ENCODE results near the gene THEM4.
A peak's percentile ranks its signal among the peaks of the same experiment; 100 is the strongest.
"Not testable (repeated sequence)": the region's sequence is repeated elsewhere in the genome, so short reads cannot be mapped to it uniquely, and the experiment has no call there.

The THEM4 gene

DNA sequence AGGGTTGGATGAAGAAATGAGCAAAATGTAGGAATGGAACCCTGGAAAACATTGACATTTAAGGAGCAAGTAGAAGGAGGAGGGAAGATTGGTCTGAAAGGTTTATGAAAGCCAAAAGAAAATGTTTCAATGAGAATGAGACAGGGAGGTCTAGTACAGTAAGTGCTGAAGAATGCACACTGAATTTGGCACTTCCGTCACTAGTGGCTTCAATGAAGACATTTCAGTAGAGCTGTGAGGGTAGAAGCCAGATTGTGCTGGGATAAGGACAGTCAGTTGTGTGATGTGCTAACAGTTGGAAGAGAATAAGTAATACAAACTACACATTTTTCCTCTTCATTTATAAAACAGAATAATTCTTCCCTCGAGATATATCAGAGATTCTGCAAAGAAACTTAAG, 17.1 kb downstream of the THEM4 start:
- DNase-seq = no peak

DNA sequence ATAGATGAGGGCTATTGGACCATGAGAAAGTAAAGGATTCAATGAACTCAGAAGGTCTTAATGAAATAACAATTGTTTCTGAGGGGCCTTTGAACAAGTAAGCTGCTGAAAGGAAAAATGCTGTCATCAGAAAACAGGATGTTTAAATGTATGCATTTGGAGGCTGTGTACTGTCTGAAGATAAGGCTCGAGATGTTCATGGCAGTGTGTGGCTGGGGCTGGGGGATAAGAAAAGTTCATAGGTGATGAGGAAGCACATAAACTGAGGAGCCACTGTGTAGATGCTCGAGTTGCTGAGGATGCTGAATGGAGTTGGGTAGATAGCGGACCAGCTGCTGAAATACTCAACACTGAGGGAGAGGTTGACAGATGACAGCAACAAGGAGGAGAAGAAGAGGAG, 17.8 kb downstream of the THEM4 start:
- DNase-seq = peak; percentile 26

DNA sequence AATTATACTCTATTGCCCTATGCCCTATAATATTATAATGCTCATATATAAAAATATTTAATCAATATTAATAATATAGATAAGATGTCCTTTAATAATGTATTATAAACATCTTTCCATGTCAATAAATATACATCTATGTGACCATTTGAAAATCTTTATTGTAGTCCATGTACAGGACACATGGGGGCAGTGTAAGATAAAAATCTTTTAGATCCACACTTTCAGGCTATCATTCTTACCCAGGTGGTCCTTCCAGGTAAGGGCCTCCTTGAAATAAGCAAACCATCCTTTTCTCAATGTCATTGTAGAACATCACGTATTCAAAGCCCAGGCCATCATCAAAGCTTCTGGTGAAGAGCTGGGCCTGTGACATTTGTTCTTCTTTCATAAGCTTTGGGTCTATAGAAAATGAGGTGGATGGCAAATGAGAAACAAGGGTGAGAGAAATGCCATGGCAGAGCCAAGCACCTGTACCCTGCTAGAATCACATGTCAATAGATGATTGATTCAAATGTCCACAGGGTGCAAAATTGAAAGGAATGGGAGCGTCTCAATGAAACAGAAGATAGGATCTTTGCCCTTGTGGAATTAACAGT, 20.2 kb downstream of the THEM4 start:
- DNase-seq = no peak

DNA sequence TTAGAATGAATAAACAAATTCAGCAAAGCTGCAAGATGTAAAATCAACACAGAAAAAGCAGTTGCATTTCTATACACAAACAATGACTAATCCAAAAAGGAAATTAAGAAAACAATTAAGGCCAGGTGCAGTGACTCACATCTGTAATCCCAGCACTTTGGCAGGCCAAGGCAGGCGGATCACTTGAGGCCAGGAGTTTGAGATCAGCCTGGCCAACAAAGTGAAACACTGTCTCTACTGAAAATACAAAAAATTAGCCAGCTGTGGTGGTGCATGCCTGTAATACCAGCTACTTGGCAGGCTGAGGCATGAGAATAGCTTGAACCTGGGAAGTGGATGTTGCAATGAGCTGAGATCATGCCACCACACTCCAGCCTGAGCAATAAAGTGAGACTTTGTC, 22.3 kb downstream of the THEM4 start:
- no peak for DNase-seq

DNA sequence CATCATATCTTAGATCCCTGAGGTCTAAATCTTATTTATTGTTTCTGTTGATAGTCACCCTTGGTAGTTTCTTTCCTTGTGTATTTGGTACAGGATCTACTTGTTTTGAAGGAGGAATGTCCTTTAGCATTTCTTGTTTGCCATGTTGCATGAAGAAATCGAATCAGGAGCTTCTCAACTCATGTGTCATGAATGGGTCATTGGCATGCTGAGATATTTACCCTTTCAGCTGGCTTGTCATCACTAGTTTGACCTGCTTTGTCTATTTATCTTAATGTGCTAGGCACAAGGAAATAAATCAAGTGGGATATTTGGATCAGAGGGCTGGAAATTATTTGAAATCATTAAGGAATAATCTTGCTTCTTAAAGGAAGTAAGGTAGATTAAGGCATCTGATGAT, 23.8 kb downstream of the THEM4 start:
- DNase-seq = no peak

DNA sequence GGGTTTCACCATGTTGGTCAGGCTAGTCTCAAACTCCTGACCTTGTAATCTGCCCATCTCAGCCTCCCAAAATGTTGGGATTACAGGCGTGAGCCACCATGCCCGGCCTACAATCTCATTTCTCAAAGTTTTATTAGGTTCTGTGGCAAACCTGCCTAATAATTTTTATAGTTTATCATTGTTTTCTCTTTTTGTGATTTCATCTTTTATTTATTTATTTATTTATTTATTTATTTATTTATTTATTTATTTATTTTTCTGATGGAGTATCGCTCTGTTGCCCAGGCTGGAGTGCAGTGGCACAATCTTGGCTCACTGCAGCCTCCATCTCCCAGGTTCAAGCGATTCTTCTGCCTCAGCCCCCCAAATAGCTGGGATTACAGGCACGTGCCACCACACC, 24.4 kb downstream of the THEM4 start:
- DNase-seq = not testable (repeated sequence)

DNA sequence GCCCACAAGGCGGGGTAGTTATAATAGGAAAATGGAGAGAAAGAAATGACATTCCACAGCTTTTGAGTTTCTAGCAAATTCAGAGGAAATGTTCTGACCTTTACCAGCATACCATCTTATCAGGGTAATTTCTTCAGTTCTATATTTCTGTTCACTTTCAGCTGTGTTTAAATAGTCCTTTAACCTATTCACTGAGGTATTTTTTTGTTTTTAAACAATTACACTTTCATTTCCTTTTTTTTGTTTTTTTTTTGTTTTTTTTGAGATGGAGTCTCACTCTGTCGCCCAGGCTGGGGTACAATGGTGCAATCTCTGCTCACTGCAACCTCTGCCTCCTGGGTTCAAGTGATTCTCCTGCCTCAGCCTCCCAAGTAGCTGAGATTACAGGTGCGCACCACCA, 24.9 kb downstream of the THEM4 start:
- not testable (repeated sequence) for DNase-seq

DNA sequence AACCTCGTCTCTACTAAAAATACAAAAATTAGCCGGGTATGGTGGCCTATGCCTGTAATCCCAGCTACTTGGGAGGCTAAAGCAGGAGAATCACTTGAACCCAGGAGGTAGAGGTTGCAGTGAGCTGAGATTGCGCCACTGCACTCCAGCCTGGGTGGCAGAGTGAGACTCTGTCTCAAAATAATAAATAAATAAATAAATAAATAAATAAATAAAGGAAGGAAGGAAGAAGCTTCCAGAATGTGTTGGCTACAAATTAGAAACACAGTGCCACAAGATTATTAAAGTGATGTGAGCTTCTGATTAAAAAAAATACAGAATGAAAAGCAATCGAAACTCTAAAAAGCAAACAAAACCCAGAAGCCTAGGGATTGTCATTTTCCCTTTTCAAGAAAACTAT, 25.4 kb downstream of the THEM4 start:
- not testable (repeated sequence) for DNase-seq

DNA sequence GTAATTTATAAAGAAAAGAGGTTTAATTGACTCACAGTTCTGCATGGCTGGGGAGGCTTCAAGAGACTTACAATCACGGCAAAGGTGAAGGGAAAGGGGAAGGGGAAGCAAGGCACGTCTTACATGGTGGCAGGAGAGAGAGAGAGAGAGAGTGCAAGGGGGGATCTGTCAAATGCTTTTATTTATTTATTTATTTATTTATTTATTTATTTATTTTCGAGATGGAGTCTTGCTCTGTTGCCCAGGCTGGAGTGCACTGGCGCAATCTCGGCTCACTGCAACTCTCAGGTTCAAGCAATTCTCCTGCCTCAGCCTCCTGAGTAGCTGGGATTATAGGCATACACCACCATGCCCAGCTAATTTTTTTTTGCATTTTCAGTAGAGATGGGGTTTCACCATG, 26.4 kb downstream of the THEM4 start:
- not testable (repeated sequence) for DNase-seq

DNA sequence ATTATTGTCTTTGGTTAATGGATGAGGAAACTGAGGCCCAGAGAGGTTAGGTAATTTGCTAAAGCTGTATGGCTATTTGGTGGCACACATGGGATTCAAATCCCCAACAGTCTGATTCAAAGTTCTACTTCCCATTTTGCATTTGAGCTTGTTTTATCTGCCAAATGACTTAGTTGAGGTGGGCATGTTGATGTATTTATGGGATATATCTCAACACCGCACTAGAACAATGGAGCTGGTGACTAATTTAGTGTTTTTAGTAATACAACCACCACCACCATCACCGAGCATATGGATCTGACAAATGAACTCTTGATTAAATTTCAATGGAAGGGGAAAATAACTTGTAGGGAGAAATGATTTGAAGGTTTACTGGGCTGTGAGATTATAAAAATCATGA, 26.8 kb downstream of the THEM4 start:
- DNase-seq = no peak

DNA sequence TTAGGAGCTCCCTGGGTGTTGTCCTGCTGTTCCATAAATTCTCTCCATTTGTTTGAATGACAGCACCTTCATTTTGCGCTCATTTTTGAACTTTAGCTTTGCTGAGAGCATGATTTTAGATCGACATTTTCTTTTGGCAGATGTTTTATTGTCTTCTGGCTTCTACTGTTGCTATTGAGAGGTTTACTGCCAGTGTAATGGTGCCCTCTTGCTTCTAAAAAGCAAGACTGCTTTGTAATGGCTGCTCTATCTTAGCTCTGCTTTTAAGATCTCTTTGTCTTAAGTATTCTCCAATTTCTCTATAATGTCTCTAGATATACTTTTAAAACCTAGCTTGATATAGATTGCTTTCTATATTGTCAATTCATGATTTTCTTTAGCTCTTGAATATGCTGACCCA, 27.8 kb downstream of the THEM4 start:
- DNase-seq = no peak

DNA sequence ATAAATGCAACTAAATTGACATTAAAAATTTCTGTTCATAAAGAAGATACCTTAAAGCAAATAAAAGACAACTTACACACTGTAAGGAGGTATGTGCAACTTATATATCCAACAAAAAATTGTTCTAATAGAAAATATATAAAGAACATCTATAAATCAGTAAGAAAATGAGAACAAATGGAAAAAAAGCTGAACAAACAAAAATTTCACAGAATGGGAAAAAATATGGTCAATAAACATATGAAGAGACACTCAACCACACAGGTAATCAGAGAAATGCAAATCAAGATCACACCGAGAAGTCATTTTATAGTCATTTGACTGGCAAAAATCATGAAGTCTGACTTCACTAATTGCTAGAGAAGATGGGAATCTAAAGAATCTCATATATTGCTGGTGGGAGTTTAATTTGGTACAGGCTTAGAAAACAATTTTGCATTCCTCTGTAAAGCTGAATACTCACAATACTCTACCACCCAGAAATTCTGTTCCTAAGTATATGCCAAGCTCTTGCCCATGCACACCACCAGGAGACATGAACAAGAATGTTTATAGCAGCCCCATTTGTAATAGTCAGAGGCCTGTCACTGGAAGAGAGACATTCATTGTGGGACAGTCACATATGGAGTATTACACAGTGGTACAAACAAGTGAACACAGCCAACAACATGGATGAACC, 33.8 kb downstream of the THEM4 start:
- no peak for DNase-seq

DNA sequence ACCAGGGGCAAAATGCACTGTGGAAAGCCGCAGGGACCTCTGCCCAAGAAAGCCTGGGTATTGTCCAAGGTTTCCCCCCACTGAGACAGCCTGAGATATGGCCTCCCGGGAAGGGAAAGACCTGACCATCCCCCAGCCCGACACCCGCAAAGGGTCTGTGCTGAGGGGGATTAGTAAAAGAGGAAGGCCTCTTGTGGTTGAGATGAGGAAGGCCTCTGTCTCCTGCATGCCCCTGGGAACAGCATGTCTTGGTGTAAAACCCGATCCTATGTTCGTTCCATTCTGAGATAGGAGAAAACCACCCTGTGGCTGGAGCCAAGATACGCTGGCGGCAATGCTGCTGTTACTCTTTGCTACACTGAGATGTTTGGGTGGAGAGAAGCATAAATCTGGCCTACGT, 36.5 kb downstream of the THEM4 start:
- not testable (repeated sequence) for DNase-seq

DNA sequence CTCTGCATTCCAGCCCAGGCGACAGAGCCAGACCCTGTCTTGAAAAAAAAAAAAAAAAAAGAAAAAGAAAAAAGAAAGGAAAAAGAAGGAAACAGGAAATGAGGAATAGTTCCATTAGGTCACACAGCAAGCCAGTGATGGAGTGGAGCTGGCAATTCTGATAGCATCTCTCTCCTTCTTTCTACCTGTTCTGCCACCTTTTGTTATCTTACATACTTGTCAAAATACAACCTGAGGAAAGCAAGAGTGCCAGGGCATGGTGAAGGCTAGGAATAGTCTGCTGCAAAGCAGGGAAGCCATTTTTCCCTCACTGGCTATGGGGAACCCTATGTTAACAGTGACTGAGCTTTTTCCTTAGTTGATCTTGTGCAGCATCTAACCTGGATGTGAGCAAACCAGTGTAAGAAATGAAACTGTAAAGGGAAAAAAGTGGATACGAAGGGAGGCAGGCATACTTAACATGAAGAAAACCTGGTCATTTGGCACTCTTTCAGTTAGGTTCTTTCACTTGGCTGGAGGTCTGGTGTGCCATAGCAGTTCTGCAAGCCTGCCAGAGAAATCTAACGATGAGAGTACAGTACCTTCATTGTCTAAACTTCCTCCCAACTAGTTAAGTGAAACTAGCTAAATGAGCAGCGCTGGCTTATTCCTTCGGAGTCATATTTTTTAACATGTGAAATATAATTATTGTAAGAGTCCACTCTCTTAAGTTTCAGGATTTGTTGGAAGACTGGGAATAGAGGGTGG, 37.9 kb downstream of the THEM4 start:
- DNase-seq = no peak

DNA sequence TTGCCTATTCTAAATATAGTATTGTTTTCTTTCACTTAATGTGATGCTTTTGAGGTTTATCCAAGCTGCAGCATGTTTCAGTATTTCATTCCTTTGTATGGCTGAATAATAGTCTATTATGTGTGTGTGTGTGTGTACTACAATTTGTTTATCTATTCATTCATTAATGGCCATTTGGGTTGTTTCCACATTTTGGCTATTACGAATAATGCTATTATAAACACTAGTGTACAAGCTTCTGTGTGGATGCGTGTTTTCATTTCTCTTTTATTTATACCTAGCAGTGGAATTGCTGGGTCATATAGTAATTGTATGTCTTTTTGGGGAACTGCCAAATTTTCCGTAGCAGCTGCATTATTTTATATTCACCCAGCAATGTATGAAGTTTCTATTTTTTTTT, 40.8 kb downstream of the THEM4 start:
- DNase-seq = no peak

DNA sequence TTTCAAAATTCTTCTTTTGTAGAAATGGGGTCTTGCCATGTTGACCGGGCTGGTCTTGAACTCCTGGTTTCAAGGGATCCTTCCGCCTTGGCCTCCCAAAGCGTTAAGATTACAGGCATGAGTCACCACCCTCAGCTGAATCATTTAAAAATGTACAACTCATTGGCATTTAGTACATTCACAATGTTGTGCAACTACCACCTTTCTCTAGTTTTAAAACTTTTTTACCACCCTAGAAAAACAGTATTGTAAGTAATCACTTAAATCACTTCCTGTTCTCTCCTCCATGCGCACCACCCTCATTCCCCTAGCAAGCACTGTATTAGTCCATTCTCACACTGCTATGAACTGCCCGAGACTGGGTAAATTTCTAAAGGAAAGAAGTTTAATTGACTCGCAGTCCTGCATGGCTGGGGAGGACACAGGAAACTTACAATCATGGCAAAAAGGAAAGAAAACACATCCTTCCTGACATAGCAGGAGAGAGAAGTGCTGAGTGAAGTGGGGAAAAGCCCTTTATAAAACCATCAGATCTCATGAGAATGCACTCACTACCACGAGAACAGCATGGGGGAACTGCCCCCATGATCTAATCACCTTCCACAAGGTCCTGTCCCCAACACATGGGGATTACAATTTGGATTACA, 41.4 kb downstream of the THEM4 start:
- DNase-seq = no peak

DNA sequence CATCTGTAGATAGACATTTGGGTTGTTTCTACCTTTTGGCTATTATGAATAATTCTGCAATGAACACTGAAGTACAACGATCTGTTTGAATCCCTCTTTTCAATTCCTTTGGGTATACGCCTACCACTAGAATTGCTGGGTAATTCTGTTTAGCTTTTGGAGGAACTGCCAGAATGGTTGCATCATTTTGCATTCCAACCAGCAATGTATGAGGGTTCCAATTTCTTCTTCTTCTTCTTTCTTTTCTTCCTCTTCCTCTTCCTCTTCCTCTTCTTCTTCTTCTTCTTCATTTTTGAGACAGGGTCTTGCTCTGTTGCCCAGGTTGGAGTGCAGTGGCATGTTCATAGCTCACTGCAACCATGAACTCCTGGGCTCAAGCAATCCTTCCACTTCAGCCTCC, 42.0 kb downstream of the THEM4 start:
- DNase-seq = no peak

DNA sequence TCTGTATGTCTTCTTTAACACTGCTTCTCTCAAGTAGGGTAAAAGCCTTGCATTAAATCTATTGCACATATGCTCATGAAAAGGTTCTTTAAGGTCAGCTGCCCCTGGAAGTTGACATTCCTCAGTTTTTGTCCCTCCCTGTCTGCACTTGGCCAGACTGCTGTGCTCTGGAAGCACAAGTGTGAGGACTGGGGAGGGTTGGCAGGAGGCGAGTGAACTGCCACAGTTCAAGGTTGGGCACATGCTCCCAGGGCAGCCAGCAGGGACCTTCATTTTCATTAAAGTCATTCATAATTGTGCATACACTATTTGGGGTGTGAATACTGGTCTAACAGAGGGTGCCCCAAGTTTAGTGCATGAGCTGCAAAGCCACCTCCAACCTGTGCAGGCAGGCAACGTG, 44.9 kb downstream of the THEM4 start:
- DNase-seq = no peak

DNA sequence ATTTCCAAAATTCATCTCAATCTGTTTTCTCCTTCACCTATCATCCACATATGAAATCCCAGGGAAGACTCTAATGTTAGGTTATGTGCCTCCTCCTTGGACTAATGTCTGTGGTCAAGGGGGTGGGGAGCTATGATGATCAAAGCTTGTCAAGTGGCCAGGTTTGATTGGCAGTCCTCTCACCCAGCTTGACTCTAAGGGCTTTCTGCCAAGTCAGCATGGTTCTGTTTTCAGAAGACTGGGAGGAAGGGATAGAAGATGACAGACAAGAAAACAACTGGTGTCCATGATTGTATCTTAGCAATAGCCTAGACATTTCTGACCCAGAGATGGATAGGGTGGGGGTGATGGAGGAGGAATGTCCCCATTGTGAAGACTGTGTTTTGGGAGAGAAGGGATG, 46.7 kb downstream of the THEM4 start:
- DNase-seq = no peak

DNA sequence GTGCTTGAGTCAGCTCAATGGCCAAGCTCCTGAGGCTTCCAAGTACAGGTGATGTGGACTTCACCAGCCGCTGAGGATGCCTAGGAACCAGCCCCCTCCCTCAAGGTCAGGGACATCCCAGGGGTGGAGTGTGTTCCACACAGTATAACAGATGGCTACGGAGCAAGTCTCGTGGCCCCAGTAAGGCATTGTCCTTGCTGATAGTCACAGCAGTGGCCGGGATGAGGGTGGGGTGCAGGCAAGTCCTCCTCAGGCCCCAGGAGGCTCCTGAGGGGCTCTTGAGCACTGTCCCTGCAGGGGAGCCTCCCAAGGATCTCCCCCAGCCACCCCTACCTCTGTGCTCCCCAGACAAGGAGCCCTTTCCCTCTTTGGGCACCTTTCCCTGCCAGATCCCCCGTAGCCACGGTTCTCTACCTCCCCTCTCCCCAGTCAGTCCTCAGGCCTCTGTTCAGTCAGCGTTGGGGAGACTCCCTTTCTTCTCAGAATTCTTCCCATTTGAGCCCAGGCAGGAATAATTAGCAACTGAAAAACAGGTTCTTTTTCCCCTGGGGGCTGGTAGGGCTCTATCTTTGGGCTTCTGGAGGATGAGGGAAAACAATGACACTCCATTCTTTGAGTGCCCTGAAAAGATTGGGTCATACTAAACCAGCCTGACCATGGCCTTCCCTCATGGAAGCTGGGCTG, 48.7 kb downstream of the THEM4 start:
- DNase-seq = no peak

DNA sequence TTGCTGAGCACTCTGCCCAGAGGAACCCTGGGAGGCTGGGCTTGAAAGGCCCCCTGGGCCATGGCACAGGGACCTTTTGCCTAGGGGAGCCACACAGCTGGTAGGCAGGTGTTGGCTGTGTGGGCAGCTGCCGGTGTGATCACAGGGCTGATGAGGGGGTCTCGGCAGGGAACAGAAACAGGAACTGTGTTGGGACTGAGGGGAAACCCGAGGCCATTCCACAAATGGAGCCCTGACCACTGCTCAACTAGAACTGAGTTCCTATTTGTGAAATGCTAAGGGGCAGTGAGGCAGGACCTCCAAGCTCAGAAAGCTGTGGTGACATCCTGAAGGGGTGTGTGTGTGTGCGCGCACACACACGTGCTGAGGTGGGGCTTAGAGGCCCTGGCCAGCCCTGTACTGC, 49.4 kb downstream of the THEM4 start:
- no peak for DNase-seq

DNA sequence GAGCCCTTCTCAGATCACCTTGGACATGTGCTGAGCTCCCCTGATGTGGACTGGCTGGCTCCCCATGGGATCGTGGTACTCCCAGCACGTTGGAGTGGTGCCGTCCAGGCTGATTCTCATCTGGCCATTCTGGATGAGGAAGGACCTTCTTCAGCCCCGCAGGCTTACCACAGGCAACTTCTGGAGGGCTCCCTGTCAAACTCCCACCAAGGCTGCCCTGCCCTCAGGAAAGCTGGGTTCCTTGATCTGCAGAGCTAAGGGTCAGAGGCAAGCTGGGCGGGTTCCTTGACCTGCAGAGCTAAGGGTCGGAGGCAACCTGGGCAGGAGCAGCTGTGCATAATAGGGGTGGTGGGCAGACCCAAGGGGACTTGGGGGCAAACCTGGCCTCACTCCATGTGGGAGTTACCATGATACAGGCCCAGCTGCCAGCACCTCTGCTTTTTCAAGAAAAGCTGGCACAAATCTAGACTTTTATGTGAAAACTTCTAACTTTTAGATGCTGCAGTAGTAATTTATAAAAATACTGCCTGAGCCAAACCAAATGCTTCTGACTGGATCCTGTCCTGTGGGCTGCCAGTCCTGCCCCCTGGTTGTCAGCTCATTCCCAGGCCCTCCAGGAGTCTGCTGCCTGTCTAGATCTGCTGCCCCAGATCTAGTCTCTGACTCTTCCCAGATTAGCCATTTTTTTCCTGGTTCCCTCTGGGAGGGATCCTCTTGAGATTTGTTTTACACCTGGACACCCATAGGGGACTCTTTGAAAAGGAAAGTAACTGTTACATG, 50.2 kb downstream of the THEM4 start:
- DNase-seq = no peak

Data from CD4-positive, alpha-beta T cell treated with Interleukin-6 for 4 hours (primary cell).